IPS-18a (cell line): ENCODE data around the gene ATG16L2.
"Not testable (repeated sequence)": the region's sequence is repeated elsewhere in the genome, so short reads cannot be mapped to it uniquely, and the experiment has no call there.

Source experiments
- H3K27ac ChIP-seq: one replicate; pipeline ENCODE4 v1.5.1; 2013; ENCODE audit warnings: low read length
- H3K27me3 ChIP-seq: one replicate; pipeline ENCODE4 v1.6.1; 2013; ENCODE audit warnings: mild to moderate bottlenecking, low read length; ENCODE audit not compliant: control insufficient read depth, insufficient read depth
- H3K36me3 ChIP-seq: one replicate; pipeline ENCODE4 v1.6.1; 2013; ENCODE audit warnings: low read depth, low read length; ENCODE audit not compliant: control insufficient read depth
- H3K4me1 ChIP-seq: one replicate; pipeline ENCODE4 v1.6.1; 2013; ENCODE audit warnings: low read depth, low read length; ENCODE audit not compliant: control insufficient read depth
- H3K4me3 ChIP-seq: one replicate; pipeline ENCODE4 v1.5.1; 2013; ENCODE audit warnings: low read length
- H3K9ac ChIP-seq: one replicate; pipeline ENCODE4 v1.6.1; 2013; ENCODE audit warnings: mild to moderate bottlenecking, low read length, moderate library complexity
- H3K9me3 ChIP-seq: one replicate; pipeline ENCODE4 v1.6.1; 2013; ENCODE audit warnings: low read depth, low read length; ENCODE audit not compliant: control insufficient read depth

The ATG16L2 gene

GRCh38 chr11:72823105-72823804 is 9.0 kb downstream of the ATG16L2 start:
- H3K4me3 ChIP-seq: no peak overlapping the region
- H3K9ac ChIP-seq: no peak overlapping the region
- no peak overlapping the region for H3K27ac ChIP-seq
- no peaks in the 10 kb centered on the region for H3K9me3 ChIP-seq
- H3K36me3 ChIP-seq: no peaks in the 10 kb centered on the region
- H3K27me3 ChIP-seq: peaks cover 14% of the 10 kb centered on the region
- peaks cover 4% of the 10 kb centered on the region for H3K4me1 ChIP-seq

GRCh38 chr11:72824020-72824419 is 9.8 kb downstream of the ATG16L2 start:
- no peak overlapping the region for H3K27ac ChIP-seq

GRCh38 chr11:72824811-72825505 is 10.7 kb downstream of the ATG16L2 start:
- Histone ChIP-seq H3K9ac (no peak overlapping the region), H3K36me3 (no peaks in the 10 kb centered on the region), H3K4me3 (no peak overlapping the region), H3K27ac (no peak overlapping the region), H3K27me3 (peaks cover 14% of the 10 kb centered on the region), H3K9me3 (no peaks in the 10 kb centered on the region), H3K4me1 (peaks cover 4% of the 10 kb centered on the region)

More at GRCh38 chr11:72824020-72824419, 9.8 kb downstream of the ATG16L2 start:
- Histone ChIP-seq H3K27me3 (peaks cover 14% of the 10 kb centered on the region), H3K9ac (no peak overlapping the region), H3K4me1 (peaks cover 4% of the 10 kb centered on the region), H3K36me3 (no peaks in the 10 kb centered on the region), H3K4me3 (no peak overlapping the region), H3K9me3 (no peaks in the 10 kb centered on the region)

- Histone ChIP-seq H3K4me1 (peaks cover 4% of the 10 kb centered on the region), H3K9ac (no peak overlapping the region), H3K4me3 (no peak overlapping the region), H3K27me3 (peaks cover 8% of the 10 kb centered on the region), H3K9me3 (no peaks in the 10 kb centered on the region), H3K27ac (no peak overlapping the region), H3K36me3 (no peaks in the 10 kb centered on the region)
Observed at GRCh38 chr11:72825661-72826060, 11.4 kb downstream of the ATG16L2 start.

GRCh38 chr11:72826191-72826941 is 12.2 kb downstream of the ATG16L2 start:
- Histone ChIP-seq H3K27me3 (peaks cover under 1% of the 10 kb centered on the region), H3K4me1 (no peaks in the 10 kb centered on the region), H3K9ac (no peak overlapping the region), H3K36me3 (no peaks in the 10 kb centered on the region), H3K27ac (no peak overlapping the region), H3K4me3 (no peak overlapping the region), H3K9me3 (no peaks in the 10 kb centered on the region)

- Histone ChIP-seq H3K36me3 (no peaks in the 10 kb centered on the region), H3K9me3 (no peaks in the 10 kb centered on the region), H3K9ac (no peak overlapping the region), H3K27me3 (no peaks in the 10 kb centered on the region), H3K4me3 (no peak overlapping the region), H3K4me1 (peaks cover 5% of the 10 kb centered on the region), H3K27ac (no peak overlapping the region)
Observed at GRCh38 chr11:72826942-72827480, 12.8 kb downstream of the ATG16L2 start.

- not testable (repeated sequence) for H3K9me3 ChIP-seq, H3K36me3 ChIP-seq, H3K4me1 ChIP-seq, H3K9ac ChIP-seq, H3K27ac ChIP-seq, H3K27me3 ChIP-seq, H3K4me3 ChIP-seq
Observed at GRCh38 chr11:72827656-72828055, 13.4 kb downstream of the ATG16L2 start.

GRCh38 chr11:72828081-72828567 is 13.9 kb downstream of the ATG16L2 start:
- Histone ChIP-seq H3K4me3 (no peak overlapping the region), H3K27me3 (no peaks in the 10 kb centered on the region), H3K4me1 (peaks cover 6% of the 10 kb centered on the region), H3K27ac (no peak overlapping the region), H3K36me3 (no peaks in the 10 kb centered on the region), H3K9ac (no peak overlapping the region), H3K9me3 (no peaks in the 10 kb centered on the region)

- no peak overlapping the region for H3K9ac ChIP-seq
- H3K4me1 ChIP-seq: peaks cover 6% of the 10 kb centered on the region
- H3K4me3 ChIP-seq: no peak overlapping the region
- no peaks in the 10 kb centered on the region for H3K9me3 ChIP-seq
- no peaks in the 10 kb centered on the region for H3K36me3 ChIP-seq
- no peaks in the 10 kb centered on the region for H3K27me3 ChIP-seq
- H3K27ac ChIP-seq: no peak overlapping the region
Observed at GRCh38 chr11:72828692-72829101, 14.5 kb downstream of the ATG16L2 start.

GRCh38 chr11:72829178-72829577 is 15.0 kb downstream of the ATG16L2 start:
- no peak overlapping the region for H3K9ac ChIP-seq
- H3K9me3 ChIP-seq: no peaks in the 10 kb centered on the region
- H3K27ac ChIP-seq: no peak overlapping the region
- no peak overlapping the region for H3K4me3 ChIP-seq
- no peaks in the 10 kb centered on the region for H3K36me3 ChIP-seq
- H3K4me1 ChIP-seq: peaks cover 6% of the 10 kb centered on the region
- no peaks in the 10 kb centered on the region for H3K27me3 ChIP-seq

- Histone ChIP-seq H3K36me3 (no peaks in the 10 kb centered on the region), H3K4me3 (no peak overlapping the region), H3K9ac (no peak overlapping the region), H3K27ac (no peak overlapping the region), H3K4me1 (peaks cover 6% of the 10 kb centered on the region), H3K9me3 (no peaks in the 10 kb centered on the region), H3K27me3 (no peaks in the 10 kb centered on the region)
Observed at GRCh38 chr11:72829884-72830533, 15.8 kb downstream of the ATG16L2 start.
